HS-5 (cell line): ENCODE data around the gene TMEM30B.

Experiments
- DNase-seq: peaks from one replicate; pipeline ENCODE4 v3.0.0-alpha.2; 2012; ENCODE audit warnings: low read depth

Gene TMEM30B

GRCh38 chr14:61233436-61233956 is 47.6 kb downstream of the TMEM30B start:
- no peak for DNase-seq

- no peak for DNase-seq
Observed at GRCh38 chr14:61231810-61232209, 49.3 kb downstream of the TMEM30B start.

- DNase-seq, result no peak
Observed at GRCh38 chr14:61229981-61230380, 51.2 kb downstream of the TMEM30B start.

- no peak for DNase-seq
Observed at GRCh38 chr14:61229475-61229888, 51.7 kb downstream of the TMEM30B start.

- no peak for DNase-seq
Observed at GRCh38 chr14:61227884-61228591, 53.1 kb downstream of the TMEM30B start.
